Suprapubic skin (tissue), 4 donors: ENCODE measurements around the gene TUBA1A. TPM values are rescaled to one million over a fixed set of nuclear protein-coding genes. Genes with fewer than 3 reads are reported as not detected.

Experiments
- DNase-seq, 2 donors: peaks; one replicate each; pipeline ENCODE4 v3.0.0-alpha.2; 2019; ENCODE audit warnings: low spot score in 2 of 2
- H3K27ac ChIP-seq: fragments of 200-600 bp; sonication (generic); one replicate; pipeline ENCODE4 v1.5.1; 2019
- H3K27me3 ChIP-seq: fragments of 200-600 bp; sonication (generic); one replicate; pipeline ENCODE4 v1.5.1; 2019
- H3K36me3 ChIP-seq: fragments of 200-600 bp; sonication (generic); one replicate; pipeline ENCODE4 v1.5.1; 2019
- H3K4me1 ChIP-seq: fragments of 200-600 bp; sonication (generic); one replicate; pipeline ENCODE4 v1.5.1; 2019
- H3K4me3 ChIP-seq: fragments of 200-600 bp; sonication (generic); one replicate; pipeline ENCODE4 v1.5.1; 2019; ENCODE audit warnings: mild to moderate bottlenecking
- H3K9me3 ChIP-seq: fragments of 200-600 bp; sonication (generic); one replicate; pipeline ENCODE4 v1.5.1; 2019
- EP300 ChIP-seq: sonication (generic); formaldehyde crosslinking; IDR thresholded peaks from one replicate; pipeline ENCODE4 v1.6.1; 2017; ENCODE audit warnings: antibody characterized with exemption
- POLR2A ChIP-seq, 2 donors: fragments of 450-650 bp; IDR thresholded peaks; one replicate each; pipeline ENCODE4 v1.6.1; 2017; ENCODE audit warnings: antibody characterized with exemption in 2 of 2, mild to moderate bottlenecking in 2 of 2, moderate library complexity in 2 of 2
- POLR2AphosphoS5 ChIP-seq, 3 donors: sonication (generic); formaldehyde crosslinking; IDR thresholded peaks; one replicate each; pipeline ENCODE4 v1.6.1; 2017; ENCODE audit warnings: antibody characterized with exemption in 3 of 3
- WGBS: methylation state at CpG from one replicate; pipeline ENCODE4 v1.1.5; 2018; 5-methylcytosine and 5-hydroxymethylcytosine counted together
- total RNA-seq, 4 donors: library from RNA; depleted of rRNA; stranded (reverse); fragments of >200 nt; gene quantifications; one replicate each; pipeline ENCODE4 v1.1.0, GENCODE V29; 2016
- TF ChIP-seq, protein P1 (sequence below), 2 donors: fragments of 200-600 bp in 1 of 2; fragments of 450-650 bp in 1 of 2; sonication (generic) in 1 of 2; IDR thresholded peaks; one replicate each; pipeline ENCODE4 v1.5.1; 2016 to 2019; ENCODE audit warnings: antibody characterized with exemption in 2 of 2, mild to moderate bottlenecking in 1 of 2, moderate library complexity in 1 of 2

Gene TUBA1A
- total RNA-seq = 100 to 1,000 TPM in 3 of 4 donors, 10 to 100 TPM in 1; 70.0 to 251 (median 181) TPM

DNA sequence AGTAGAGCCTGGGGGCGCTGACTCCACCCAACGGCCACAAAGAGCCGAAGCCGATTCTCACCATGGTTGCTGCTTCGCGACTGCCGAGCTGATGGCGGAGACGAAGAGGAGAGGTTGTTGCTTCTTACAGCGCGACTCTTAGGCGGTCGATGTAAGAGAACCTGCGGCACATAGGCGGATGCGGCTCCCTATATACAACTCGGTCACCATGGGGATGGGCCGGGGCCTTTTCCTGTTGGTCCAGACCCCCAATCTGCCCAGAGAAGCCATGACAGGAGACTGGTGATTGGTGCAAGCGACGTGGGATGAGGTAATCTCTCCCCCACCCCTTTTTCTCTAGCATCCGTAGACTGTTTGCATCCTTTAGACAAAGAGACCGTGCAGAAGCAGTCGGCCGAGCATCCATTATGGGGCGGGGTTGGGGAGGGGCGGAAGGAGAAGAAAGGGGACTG lies at the start of gene TUBA1A:
Gene TUBA1A (minus strand): TSS at position 165 of the 452 bp plus-strand sequence. CDS start 101 bp downstream, at position 64.
- Histone ChIP-seq H3K4me1 (peaks cover 28% of the 10 kb centered on the region), H3K27ac (peak within 1 kb of the TSS; percentile 99), H3K27me3 (no peaks in the 10 kb centered on the region), H3K9me3 (no peaks in the 10 kb centered on the region), H3K36me3 (peaks cover 26% of the 10 kb centered on the region), H3K4me3 (peak within 1 kb of the TSS; percentile 95)
- DNase-seq = peak; percentile 96 to 97
- peak; percentile 52 to 92 (median 69) for TF ChIP-seq POLR2AphosphoS5 (IDR thresholded peaks at IDR 0.05)
- TF ChIP-seq POLR2A (IDR thresholded peaks at IDR 0.05) = peak; percentile 87 to 91
- TF ChIP-seq EP300 = no peak
- TF ChIP-seq, protein P1, sequence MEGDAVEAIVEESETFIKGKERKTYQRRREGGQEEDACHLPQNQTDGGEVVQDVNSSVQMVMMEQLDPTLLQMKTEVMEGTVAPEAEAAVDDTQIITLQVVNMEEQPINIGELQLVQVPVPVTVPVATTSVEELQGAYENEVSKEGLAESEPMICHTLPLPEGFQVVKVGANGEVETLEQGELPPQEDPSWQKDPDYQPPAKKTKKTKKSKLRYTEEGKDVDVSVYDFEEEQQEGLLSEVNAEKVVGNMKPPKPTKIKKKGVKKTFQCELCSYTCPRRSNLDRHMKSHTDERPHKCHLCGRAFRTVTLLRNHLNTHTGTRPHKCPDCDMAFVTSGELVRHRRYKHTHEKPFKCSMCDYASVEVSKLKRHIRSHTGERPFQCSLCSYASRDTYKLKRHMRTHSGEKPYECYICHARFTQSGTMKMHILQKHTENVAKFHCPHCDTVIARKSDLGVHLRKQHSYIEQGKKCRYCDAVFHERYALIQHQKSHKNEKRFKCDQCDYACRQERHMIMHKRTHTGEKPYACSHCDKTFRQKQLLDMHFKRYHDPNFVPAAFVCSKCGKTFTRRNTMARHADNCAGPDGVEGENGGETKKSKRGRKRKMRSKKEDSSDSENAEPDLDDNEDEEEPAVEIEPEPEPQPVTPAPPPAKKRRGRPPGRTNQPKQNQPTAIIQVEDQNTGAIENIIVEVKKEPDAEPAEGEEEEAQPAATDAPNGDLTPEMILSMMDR (IDR thresholded peaks at IDR 0.05) = no peak
- WGBS = under 1% methylated on average over 21 of the region's 26 CpGs

DNA sequence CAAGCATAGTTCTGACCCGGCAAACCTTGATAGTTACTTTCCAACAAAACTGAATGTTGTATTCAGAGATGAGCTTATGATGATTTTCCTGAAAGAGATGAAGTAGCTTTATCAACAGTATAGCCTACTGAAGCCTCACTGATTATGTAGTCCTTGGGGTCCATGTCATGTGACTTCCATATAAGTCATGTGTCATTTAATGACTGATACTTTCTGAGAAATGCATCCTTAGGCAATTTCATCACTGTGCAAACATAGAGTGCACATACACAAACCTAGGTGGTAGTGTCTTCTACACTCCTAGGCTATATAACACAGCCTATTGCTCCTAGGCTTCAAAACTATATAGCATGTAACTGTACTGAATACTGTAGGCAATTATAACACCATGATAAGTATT lies 47.5 kb upstream of the TUBA1A start:
- H3K36me3 ChIP-seq = no peaks in the 10 kb centered on the region
- H3K27me3 ChIP-seq = no peaks in the 10 kb centered on the region
- no peaks in the 10 kb centered on the region for H3K9me3 ChIP-seq
- TF ChIP-seq EP300 = no peak
- H3K4me1 ChIP-seq = peaks cover 14% of the 10 kb centered on the region
- H3K4me3 ChIP-seq = no peak overlapping the region
- no peak for DNase-seq
- no peak overlapping the region for H3K27ac ChIP-seq
- WGBS = 89% methylated on average over 1 of the region's 1 CpG

DNA sequence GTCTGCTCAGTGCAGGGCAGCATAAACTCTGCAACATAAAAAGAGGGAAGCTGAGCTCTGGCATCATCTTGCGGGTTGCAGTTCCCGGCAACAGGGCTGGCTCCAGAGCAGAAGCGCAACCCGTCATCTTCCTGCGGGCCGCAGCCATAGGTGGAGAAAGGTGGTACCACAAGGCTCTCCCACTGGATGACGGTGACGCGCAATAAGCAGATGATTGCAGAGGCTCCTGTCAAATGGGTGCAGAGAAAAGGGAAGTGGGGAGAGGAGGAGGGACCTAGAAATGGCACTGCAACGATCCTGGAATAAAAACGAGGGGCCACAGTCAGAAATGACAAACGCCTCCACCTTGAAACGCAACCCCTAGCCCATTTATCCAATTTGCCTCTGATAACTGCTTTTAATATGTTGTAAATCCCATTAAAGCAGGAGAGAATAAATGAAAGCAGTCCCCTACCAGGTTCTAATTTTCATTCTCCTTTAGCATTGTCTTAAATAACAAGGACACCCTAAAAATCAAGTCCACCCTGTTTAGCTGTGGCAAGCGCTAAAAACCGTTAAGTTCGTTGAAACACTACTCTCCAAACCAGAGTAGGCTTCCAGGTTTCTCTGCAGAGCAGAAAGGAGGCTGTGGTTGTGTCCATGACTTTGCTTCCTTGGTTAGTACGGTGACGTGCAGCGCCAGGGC lies 45.1 kb upstream of the TUBA1A start:
- Histone ChIP-seq H3K4me3 (peak overlapping the region; percentile 59), H3K4me1 (peaks cover 21% of the 10 kb centered on the region), H3K36me3 (no peaks in the 10 kb centered on the region), H3K27ac (peak overlapping the region; percentile 94), H3K9me3 (no peaks in the 10 kb centered on the region), H3K27me3 (no peaks in the 10 kb centered on the region)
- WGBS = 69% methylated on average over 19 of the region's 19 CpGs
- peak in 1 of 2 donors; percentile 76 for DNase-seq
- TF ChIP-seq EP300 (no peak), POLR2A (IDR thresholded peaks at IDR 0.05) (no peak)

DNA sequence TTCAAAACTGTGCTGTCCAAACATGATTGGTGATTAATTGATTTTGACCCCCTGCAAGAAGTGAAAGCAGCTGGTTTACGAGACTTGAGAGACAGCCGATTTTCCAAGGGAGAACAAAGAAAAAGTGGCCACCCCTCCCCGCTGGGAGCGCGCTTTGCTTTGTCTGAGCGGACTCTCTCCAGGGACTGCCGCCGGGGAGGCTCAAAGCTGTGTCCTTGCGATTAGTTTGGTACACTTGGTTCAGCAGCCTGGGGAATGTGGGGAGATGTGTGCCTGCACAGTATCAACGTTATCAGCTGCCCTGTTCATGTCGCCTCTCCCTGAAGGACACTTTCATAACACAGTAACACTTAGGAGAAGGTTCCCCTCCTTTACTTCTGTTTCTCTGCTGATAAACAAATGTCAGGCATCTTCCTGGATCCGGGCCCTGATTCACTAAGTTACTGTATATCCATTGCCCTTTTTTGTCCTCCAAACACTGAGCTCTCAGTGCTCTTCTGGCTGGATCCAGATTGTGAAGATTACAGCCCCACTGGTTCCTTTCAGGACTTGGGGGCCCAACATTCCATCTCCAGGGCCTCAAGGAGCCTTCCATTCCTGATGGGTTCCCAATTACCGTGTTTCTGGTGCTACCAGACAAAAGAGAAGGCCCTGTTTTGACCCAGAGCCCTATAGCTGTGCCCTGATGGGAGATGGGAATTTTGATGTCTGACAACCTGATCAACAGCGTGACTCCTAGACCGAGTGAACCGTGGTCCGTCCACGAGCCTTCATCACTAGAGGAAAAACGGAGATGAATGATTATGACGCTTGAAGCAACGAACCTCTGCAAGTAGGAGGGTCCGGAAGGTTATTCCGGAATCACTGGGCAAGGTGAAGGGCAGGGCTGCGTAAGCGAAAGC lies 44.3 kb upstream of the TUBA1A start:
- TF ChIP-seq POLR2AphosphoS5 (IDR thresholded peaks at IDR 0.05) (no peak), POLR2A (IDR thresholded peaks at IDR 0.05) (no peak), EP300 (no peak)
- TF ChIP-seq, protein P1 (IDR thresholded peaks at IDR 0.05) = no peak
- H3K4me1 ChIP-seq = peaks cover 21% of the 10 kb centered on the region
- WGBS = 79% methylated on average over 24 of the region's 25 CpGs
- DNase-seq = no peak
- H3K27me3 ChIP-seq = no peaks in the 10 kb centered on the region
- no peaks in the 10 kb centered on the region for H3K36me3 ChIP-seq
- no peaks in the 10 kb centered on the region for H3K9me3 ChIP-seq
- H3K27ac ChIP-seq = peak overlapping the region; percentile 59
- peak overlapping the region; percentile 59 for H3K4me3 ChIP-seq

DNA sequence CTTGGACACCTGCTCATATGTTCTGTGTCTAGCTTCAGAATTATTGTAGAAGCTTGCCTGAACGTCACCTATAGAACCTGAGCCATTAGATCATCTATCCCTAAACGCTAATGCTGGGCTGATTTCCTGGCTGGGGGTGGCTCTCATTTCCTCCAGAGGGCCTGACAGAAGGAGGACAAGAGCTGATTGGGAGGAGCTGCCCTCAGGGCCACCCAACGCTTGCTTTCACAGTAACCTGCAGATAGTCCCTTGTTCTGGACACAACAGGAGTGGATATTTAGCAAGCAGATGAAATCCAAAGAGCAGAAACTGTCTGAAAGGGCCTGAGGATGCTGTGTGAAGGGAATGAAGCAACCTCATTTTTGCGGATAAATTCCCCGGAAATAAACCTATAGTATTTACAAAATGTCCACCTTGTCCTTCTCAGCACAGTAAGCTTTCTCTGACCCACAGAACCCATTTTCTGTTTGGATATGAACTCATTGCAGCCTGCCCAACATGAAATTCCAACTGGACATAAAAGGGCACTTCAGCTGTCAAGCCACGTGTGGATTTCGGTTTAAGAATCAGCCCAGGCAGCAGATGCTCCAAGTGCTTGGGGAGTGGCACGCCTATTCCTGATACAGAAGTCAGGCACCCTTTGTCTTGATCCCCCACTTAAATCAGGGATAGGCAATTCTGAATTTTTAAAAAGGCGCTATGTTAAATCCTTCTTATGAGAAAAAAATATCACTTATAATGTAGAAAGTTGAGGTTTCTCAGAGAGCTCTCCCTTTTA lies 43.2 kb upstream of the TUBA1A start:
- no peaks in the 10 kb centered on the region for H3K27me3 ChIP-seq
- peak overlapping the region; percentile 59 for H3K27ac ChIP-seq
- H3K4me1 ChIP-seq = peaks cover 21% of the 10 kb centered on the region
- TF ChIP-seq POLR2A (IDR thresholded peaks at IDR 0.05) (no peak), POLR2AphosphoS5 (IDR thresholded peaks at IDR 0.05) (no peak), EP300 (no peak)
- TF ChIP-seq, protein P1 (IDR thresholded peaks at IDR 0.05) = no peak
- DNase-seq = no peak
- H3K4me3 ChIP-seq = no peak overlapping the region
- H3K9me3 ChIP-seq = no peaks in the 10 kb centered on the region
- 64% methylated on average over 9 of the region's 9 CpGs for WGBS
- no peaks in the 10 kb centered on the region for H3K36me3 ChIP-seq
